Right hindlimb (tissue), 1 donor: Measurements from ENCODE around the gene AP2A2.

Experiments
- DNase-seq: peaks from one replicate; pipeline ENCODE4 v3.0.0-alpha.2; 2018

The AP2A2 gene

GRCh38 chr11:926341-926916, 759 bp downstream of the AP2A2 start:
- peak; percentile 72 for DNase-seq

- DNase-seq: no peak
Measured at GRCh38 chr11:927871-928270, 2.2 kb downstream of the AP2A2 start.

- DNase-seq: no peak
Measured at GRCh38 chr11:928786-929185, 3.1 kb downstream of the AP2A2 start.

- no peak for DNase-seq
Measured at GRCh38 chr11:929405-929804, 3.7 kb downstream of the AP2A2 start.

- peak; percentile 49 for DNase-seq
Measured at GRCh38 chr11:931385-931784, 5.7 kb downstream of the AP2A2 start.

- no peak for DNase-seq
Measured at GRCh38 chr11:932435-932834, 6.8 kb downstream of the AP2A2 start.

GRCh38 chr11:933142-933851, 7.6 kb downstream of the AP2A2 start:
- peak; percentile 77 for DNase-seq

- DNase-seq: no peak
Measured at GRCh38 chr11:933936-934335, 8.3 kb downstream of the AP2A2 start.

GRCh38 chr11:934527-934926, 8.9 kb downstream of the AP2A2 start:
- no peak for DNase-seq

GRCh38 chr11:936199-936598, 10.5 kb downstream of the AP2A2 start:
- DNase-seq: no peak

GRCh38 chr11:937841-938261, 12.2 kb downstream of the AP2A2 start:
- no peak for DNase-seq

- no peak for DNase-seq
Measured at GRCh38 chr11:940496-941135, 14.9 kb downstream of the AP2A2 start.

GRCh38 chr11:942823-943222, 17.2 kb downstream of the AP2A2 start:
- no peak for DNase-seq

GRCh38 chr11:944711-945470, 19.2 kb downstream of the AP2A2 start:
- DNase-seq: no peak

- DNase-seq: no peak
Measured at GRCh38 chr11:945986-946385, 20.3 kb downstream of the AP2A2 start.

GRCh38 chr11:947744-948143, 22.1 kb downstream of the AP2A2 start:
- DNase-seq: no peak

GRCh38 chr11:951507-951906, 25.8 kb downstream of the AP2A2 start:
- DNase-seq: no peak

GRCh38 chr11:952406-953385, 27.0 kb downstream of the AP2A2 start:
- no peak for DNase-seq

GRCh38 chr11:953512-953911, 27.8 kb downstream of the AP2A2 start:
- DNase-seq: no peak

- DNase-seq: no peak
Measured at GRCh38 chr11:954392-955153, 28.9 kb downstream of the AP2A2 start.
